Stimulated activated CD8-positive, alpha-beta memory T cell treated with anti-CD3 and anti-CD28 coated beads, Interleukin-15, amount 100 ng/mL, for 4 hours (primary cell): Measurements from ENCODE around the gene SLC16A1.
"Not testable (repeated sequence)": the region's sequence is repeated elsewhere in the genome, so short reads cannot be mapped to it uniquely, and the experiment has no call there.

ENCODE experiments used
- DNase-seq, 2 donors: peaks; one replicate each; pipeline ENCODE4 v3.0.0-alpha.2; 2020; ENCODE audit warnings: low read depth in 2 of 2

SLC16A1 gene

GRCh38 chr1:112955773-112956543, at the start of gene SLC16A1:
TSS of gene SLC16A1 (minus strand) at chr1:112956196. CDS start at chr1:112929308, 26,888 bp downstream.
- DNase-seq = peak; percentile 79 to 87

GRCh38 chr1:113003751-113004690, 48.0 kb upstream of the SLC16A1 start:
- DNase-seq = no peak

- no peak for DNase-seq
Observed at GRCh38 chr1:113002297-113002696, 46.3 kb upstream of the SLC16A1 start.

DNA sequence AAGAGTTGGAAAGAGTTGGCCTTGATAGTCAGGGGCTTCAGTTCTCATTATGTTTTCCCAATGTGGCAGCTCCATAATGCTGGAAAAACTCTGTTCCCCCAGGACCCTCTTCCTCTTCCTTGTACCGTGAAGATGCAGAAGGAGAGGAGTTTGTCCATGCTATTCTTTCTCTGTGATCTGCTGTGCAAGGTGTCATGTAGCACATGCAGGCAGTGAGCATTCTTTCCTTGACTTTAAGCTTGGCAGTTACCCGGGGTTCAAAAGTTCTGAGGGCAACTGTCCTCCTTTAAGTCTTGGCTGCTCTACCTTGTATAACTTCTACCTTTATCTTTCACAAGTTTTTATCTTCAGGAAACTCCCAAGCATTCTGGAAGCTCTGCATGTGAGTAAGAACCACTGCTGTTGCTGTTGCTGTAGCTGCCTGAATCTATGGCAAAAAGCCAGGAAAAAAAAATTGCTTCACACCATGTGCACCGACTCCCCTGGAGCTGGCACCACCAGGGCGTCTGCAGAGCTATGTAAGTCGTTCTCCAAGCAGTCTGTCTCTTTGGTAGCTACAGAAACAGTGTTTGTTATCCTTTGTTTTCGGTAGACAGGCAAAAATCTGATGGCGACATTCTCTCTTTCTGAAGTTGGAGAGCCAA, 42.7 kb upstream of the SLC16A1 start:
- no peak for DNase-seq

DNA sequence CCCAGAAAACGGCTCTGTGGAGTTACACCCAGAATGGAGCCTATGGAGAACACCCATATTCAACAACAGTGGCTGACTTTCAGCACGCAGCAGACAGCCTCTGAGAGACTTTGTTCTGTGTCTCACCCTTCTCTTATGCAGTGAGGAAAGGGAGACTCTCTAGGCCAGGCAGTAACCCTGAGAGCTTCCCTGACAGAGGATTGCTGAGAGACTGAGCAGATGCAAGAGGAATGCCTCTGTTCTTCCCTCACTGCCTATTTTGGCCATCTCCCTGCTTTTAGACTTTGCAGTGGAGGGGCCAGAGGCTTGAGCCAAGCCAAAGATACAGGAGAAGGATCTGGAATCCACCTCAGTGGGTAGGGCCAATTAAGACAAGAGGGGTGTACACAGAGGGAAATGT, 41.8 kb upstream of the SLC16A1 start:
- no peak for DNase-seq

DNA sequence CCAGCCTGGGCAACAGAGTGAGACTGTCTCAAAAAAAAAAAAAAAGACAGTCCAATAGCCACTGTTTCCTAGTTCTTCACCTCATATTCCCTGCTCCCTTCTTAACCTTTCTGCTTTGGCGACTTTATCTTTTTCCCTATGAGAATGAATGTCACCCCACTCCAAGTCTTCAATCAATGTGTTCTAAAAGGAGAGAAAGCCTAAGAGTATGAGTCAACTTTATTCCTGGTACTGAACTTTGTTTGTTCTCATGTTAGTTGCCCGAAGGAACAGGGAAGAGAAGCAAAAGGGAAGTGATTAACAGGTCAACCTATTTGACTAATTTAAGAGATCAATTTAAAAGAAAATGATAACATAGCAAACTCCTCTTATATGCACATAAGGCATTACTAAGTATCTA, 39.9 kb upstream of the SLC16A1 start:
- no peak for DNase-seq

DNA sequence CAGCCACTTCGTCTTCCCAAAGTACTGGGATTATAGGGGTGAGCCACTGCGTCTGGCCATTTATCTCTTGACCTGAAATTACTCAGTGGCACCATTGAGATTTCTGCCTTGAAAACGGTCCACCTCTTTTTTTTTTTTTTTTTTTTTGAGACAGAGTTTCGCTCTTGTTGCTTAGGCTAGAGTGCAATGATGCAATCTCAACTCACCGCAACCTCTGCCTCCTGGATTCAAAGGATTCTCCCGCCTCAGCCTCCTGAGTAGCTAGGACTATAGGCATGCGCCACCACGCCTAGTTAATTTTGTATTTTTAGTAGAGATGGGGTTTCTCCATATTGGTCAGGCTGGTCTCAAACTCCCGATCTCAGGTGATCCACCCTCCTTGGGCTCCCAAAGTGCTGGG, 39.0 kb upstream of the SLC16A1 start:
- DNase-seq = not testable (repeated sequence)

DNA sequence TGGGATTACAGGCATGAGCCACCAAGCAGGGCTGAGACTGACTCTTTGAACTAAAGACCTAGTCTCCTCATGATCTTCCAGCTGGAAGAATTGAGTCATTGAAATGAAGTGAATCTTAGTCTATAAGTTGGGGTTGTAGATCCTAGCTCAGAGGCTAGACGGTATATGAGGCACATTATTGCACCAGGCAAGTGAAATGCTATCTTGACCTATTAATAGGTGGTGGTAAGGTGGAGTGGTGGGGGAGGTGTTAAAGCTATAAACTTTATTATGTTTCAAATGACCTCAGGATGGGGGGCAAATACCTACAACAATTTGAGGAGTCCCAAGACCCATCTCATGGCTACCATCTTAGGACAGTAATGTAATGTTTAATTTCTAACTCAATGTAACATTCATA, 36.8 kb upstream of the SLC16A1 start:
- no peak for DNase-seq

- no peak for DNase-seq
Observed at GRCh38 chr1:112991402-112992120, 35.6 kb upstream of the SLC16A1 start.

DNA sequence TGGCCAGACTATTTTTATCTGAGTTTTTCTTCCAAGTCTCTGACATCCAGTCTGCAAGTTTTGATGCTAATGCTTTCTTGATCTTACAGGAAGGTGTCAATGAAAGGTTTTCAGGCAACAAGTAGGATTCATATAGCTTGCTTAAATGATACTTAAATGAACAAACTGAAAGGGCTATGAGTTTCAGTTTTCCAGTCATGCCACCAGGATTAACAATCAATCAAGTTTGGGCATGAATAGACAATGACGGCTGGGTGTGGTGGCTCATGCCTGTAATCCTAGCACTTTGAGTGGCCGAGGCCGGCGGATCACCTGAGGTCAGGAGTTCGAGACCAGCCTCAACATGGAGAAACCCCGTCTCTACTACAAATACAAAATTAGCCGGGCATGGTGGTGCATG, 34.3 kb upstream of the SLC16A1 start:
- no peak for DNase-seq

DNA sequence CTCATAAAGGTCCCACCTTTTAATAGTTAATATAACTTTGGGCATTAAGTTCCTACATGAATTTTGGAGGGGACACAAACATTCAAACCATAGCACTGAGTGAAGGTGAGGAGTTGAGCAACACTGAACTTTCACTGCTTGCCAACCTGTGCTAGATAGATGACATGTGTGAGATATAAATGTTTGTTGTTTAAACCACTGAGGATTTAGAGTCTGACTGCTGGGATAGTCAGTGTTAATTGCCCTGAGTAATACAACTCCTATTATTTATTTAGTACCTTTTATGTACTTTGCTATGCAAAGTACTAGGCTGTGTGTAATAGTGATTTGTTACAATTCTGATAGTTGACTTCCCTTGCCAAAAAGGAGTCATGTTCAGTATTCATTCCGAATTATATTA, 32.4 kb upstream of the SLC16A1 start:
- no peak for DNase-seq

GRCh38 chr1:112985123-112985522, 29.1 kb upstream of the SLC16A1 start:
- no peak for DNase-seq

- DNase-seq = no peak
Observed at GRCh38 chr1:112983537-112984131, 27.6 kb upstream of the SLC16A1 start.

DNA sequence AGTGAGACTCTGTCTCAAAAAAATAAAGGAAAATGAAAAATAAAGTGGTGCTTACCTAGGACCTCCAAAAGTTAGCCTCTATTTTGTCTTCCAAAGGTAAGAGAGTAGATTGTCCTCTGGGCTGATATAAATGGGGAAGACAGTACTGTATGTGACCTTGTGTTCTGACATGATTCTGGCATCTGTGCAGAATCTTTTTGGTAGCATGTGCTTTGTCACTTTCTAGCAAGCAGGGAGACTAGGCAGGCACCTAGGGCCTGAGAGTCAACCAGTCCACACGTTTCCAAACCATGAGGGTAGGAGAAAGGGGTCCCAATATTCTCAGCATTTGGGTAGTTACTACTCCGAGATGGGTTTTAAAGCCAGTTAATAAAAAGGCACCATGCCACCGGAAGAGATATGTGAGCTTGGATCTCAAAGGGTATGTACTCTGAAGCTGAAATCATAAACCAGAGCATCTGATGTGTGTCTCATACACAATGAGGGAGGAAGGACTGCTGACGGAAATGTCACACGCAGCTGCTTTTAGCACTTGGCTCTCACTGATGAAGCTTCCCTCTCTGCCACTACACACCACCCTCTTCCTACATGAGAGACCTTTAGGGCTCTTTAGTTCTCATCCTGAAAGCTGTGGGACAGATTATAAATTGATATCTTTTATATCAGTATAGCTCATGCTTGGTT, 27.0 kb upstream of the SLC16A1 start:
- no peak for DNase-seq

DNA sequence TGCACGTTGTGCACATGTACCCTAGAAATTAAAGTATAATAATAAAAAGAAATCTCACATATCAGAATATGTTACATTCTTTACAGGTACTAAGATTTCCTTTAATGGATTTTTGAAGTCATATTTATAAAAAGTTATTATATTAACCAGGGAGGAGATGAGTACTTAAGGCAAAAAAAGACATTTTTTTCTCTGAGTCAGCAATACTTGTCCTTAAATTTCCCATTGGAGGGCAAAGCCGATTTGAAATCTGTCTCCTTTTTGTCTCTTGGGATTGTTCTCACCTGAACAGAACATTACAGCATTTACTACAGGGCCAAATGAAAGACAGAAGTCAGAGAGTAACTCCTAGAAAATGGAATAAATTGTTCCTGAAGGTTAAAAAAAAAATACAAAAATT, 26.3 kb upstream of the SLC16A1 start:
- no peak for DNase-seq

GRCh38 chr1:112981834-112982233, 25.8 kb upstream of the SLC16A1 start:
- DNase-seq = not testable (repeated sequence)

GRCh38 chr1:112981426-112981825, 25.4 kb upstream of the SLC16A1 start:
- no peak for DNase-seq

- DNase-seq = no peak
Observed at GRCh38 chr1:112975336-112975735, 19.3 kb upstream of the SLC16A1 start.

- DNase-seq = no peak
Observed at GRCh38 chr1:112974646-112975045, 18.6 kb upstream of the SLC16A1 start.

- no peak for DNase-seq
Observed at GRCh38 chr1:112973788-112974187, 17.8 kb upstream of the SLC16A1 start.

DNA sequence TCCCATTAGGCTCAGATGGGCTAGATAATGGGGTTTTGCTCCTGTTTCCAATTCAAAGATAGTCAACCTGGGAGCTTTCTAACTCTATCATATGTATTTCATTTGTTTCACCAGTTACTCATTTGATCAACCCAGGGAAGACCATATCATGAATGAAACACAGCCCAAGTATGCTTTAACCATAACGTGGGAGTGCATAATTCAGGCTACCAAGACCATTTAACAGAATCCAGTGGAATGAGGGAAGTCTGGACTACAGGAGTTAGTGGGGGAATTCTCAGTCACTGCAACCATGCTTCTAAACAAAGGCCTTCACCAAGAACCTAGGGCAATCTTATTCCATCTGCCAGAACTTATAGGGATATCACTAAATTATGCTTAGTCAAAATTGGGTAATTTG, 15.0 kb upstream of the SLC16A1 start:
- no peak for DNase-seq
